EH (cell line): ENCODE measurements around the gene MYO1H.
"Not testable (repeated sequence)": the region's sequence is repeated elsewhere in the genome, so short reads cannot be mapped to it uniquely, and the experiment has no call there.

Source experiments
- DNase-seq: peaks from one replicate; pipeline ENCODE4 v3.0.0-alpha.2; 2015; ENCODE audit warnings: low read depth

MYO1H gene, protein sequence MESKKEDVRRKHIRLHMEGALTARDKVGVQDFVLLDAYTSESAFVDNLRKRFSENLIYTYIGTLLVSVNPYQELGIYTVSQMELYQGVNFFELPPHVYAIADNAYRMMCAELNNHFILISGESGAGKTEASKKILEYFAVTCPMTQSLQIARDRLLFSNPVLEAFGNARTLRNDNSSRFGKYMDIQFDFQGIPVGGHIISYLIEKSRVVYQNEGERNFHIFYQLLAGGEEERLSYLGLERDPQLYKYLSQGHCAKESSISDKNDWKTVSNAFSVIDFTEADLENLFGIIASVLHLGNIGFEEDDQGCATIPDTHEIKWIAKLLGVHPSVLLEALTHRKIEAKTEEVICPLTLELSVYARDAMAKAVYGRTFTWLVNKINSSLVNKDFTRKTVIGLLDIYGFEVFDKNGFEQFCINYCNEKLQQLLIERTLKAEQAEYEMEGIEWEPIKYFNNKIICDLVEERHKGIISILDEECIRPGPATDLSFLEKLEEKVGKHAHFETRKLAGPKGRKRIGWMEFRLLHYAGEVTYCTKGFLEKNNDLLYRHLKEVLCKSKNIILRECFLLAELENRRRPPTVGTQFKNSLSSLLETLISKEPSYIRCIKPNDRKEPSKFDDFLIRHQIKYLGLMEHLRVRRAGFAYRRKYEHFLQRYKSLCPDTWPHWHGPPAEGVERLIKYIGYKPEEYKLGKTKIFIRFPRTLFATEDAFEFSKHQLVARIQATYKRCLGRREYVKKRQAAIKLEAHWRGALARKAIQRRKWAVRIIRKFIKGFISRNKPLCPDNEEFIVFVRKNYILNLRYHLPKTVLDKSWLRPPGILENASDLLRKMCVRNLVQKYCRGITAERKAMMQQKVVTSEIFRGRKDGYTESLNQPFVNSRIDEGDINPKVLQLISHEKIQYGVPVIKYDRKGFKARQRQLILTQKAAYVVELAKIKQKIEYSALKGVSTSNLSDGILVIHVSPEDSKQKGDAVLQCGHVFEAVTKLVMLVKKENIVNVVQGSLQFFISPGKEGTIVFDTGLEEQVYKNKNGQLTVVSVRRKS

GRCh38 chr12:109347589-109347988 is at the start of gene MYO1H:
TSS of gene MYO1H (plus strand) at chr12:109347900. CDS start at chr12:109347961, 61 bp downstream.
- no peak for DNase-seq

DNA sequence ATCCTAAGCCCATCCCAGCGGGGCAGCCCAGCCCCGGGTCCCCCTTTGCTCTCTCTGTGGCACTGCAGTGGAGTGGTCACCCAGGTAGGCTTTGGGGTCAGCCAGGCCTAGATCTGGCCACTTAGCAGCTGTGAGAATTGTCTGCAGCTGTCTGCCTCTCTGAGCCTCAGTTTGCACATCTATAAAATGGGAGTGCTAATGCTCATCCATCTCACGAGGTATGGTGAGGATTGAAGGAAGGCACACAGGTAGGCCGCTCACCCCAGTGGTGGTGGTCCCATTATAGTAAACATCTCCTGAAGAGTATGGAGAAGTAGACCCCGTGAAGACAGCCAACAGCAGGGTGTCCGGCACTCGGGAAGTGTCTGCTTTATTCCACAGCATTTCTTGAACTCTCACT is 47.9 kb upstream of the MYO1H start:
- DNase-seq: no peak

DNA sequence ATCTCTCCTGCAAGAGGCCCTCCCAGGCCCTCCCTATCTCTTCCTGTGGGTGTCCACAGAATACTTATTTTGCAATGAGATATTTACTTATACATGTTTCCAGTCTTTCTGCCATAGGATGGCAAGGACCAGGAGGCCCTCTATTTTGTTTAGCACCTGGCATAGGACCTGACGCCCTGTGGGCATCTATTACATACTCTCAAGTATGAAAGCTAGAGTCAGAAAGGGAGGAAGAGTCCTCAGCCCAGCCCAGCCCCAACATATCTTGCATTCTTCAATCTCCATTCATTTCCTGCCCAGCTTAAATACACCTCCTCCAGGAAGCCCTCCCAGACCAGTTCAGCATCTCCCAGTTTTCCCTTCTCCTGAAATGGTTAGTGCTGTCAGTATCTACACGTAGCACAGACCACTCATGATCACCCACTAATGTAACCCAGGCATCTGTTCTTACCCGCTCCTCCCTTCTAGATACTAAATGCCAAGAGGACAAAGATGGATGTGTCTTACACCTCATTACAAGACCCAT is 46.0 kb upstream of the MYO1H start:
- no peak for DNase-seq

DNA sequence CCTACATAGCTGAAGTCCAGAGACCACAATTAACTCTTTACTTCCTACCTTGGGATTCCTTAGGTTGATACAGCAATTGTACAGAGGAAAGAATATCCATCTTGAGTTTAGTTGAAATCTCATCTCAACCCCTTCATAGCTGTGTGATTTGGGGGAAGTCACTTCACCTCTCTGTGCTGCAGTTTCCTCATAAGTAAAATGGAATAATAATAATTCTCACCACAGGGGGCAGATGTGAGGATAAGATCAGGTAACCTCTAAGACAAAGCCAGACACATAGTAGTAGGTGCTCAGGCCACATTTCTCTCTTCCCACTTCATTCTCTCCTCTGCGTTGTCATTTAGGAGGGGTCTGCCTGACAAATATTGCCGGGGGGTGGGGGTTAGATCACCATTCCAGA is 45.3 kb upstream of the MYO1H start:
- DNase-seq: no peak

DNA sequence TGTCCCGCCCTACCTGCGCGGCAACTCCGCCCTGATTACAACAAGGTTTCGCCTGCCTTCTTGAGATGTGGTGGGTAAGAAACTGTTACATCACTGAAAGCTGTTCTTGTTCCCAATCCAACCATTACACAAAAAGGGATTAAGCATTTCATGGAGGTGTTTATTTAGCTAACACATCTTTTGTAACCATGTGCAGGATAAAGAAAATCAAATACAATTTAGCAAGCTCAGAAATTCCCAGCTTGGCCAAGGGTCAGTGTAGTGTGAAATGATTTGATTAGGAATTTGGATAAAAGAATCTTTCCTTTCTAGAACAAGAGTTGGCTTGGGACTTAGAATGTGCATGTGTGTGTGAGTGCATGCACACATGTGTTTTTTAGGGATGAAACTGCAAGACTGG is 44.9 kb upstream of the MYO1H start:
- DNase-seq: no peak

GRCh38 chr12:109304485-109304884 is 43.2 kb upstream of the MYO1H start:
- no peak for DNase-seq

- no peak for DNase-seq
Observed at GRCh38 chr12:109305547-109305946, 42.2 kb upstream of the MYO1H start.

DNA sequence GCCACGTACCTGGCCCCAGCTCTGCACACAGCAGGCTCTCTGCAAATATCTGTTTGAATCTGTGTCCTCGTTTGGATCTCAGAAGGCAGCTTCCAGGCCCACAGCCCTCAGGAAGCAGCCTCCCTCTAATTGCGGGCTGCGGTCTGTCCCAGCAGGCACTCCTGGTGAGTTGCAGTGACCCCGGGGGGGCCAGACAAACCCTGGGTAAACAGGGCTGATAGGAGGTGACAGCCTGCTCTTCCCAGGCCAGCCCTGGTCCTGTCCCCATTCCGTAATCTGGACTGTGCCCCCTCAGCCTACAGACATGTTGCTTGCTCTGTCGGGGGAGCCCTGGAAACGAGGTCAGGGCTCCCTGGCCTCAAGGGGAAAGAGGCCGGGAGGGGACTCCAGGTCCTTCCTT is 40.6 kb upstream of the MYO1H start:
- DNase-seq: no peak

DNA sequence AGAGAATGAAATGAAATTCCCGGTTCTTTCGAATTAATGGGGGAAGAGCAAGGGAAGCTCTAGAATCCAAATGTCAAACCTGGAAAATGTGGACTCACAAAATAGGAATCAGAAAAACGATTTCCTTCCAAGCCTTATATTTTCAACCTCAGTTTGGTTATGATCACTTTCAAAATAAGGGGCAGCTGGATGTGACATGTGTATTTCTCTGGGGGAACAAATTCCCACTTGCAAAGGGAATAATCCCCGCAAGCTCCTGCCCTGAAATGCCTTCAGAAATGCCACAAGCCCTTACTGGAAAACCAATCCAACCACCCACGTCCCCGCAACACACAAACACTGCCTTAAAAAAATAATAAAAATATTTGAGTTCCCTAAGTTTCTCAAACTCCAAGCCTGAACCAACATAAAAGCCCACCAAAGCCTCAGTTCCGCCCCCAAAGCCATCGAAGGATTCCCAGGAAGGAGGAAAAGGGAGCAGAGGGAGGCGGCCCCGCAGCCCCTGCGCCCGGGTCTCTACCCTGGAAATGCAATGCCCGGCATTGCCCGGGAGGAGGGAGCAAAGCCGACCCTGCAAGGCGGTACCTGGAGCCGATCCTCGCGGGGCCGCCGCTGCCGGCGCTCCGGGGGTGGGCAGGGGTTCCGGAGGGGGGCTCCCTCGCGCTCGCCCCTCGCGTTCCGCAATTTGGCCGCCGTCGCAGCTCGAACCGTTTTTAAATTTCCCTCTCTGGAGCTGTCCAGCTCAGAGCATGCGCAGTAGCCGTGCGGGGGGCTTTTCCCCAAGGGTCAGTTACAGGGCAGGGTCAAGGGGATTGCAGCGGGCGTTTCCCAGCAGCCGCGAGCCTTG is 38.9 kb upstream of the MYO1H start, which contains the start of gene FOXN4:
FOXN4 (minus strand) TSS at position 751 of the 847 bp plus-strand sequence. CDS start 963 bp downstream, outside the sequence.
- no peak for DNase-seq

DNA sequence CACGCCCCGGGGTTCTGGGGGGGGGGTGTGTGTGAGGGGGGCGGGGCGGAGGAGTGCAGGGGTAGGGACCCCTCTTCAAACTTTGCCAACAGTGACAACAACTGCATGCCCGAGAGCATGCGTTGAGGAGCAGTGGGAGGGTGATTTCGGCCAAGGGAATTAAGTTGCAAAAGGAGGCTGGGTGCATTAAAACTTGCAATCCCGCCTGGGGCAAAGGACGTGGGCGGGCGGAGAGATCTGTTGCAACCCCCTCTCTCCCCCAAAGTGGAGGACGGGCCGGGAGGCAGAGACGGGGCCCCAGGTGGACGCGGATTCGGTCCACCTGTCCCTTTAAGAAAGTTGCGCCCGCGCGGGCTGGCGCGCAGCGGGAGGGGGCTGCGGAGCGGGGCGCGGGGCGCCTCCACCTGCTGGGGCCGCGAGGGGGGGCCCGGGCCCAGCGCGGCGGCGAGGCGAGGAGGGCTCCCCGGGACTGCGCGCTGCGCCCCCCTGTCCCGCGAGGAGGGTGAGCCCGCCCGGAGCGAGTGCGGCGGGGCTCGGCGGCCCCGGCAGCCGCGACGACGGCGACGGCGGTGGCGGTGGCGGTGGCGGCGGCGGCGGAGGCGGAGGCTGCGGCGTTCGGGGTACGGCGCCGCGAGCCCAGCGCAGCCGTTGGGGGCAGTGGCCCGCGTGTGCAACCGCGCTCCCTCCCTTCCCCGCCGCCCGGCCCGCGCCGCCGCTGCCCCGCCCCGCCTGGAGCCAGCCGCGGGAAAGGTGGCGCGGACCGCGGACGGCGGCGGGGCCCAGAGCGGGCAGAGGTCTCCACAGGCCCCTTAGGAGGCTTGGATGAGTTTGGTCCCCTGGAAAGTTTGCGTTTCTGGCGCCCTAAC is 38.1 kb upstream of the MYO1H start:
- no peak for DNase-seq

GRCh38 chr12:109310247-109311125 is 37.2 kb upstream of the MYO1H start:
- no peak for DNase-seq

- not testable (repeated sequence) for DNase-seq
Observed at GRCh38 chr12:109321294-109321693, 26.4 kb upstream of the MYO1H start.

- no peak for DNase-seq
Observed at GRCh38 chr12:109329003-109329402, 18.7 kb upstream of the MYO1H start.

DNA sequence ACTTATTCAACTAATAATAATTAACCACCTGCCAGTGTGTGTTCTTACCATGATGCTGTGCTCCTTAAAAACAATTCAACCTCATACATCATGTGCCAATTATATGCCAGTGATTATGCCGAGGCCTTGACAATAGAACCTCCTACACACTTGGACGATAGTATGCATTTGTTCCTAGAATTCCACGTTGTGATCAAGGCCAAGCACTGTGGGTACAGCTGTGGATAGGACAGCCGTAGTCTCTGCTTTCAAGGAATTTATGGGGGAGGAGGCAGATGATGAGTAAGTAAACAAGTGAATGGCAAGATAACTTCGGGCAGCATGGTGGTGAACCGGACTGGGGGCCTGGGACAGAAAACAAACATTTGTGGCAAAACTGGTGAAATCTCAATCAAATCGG is 18.0 kb upstream of the MYO1H start:
- no peak for DNase-seq

- no peak for DNase-seq
Observed at GRCh38 chr12:109330282-109331230, 17.1 kb upstream of the MYO1H start.

GRCh38 chr12:109331301-109331952 is 16.3 kb upstream of the MYO1H start:
- no peak for DNase-seq

GRCh38 chr12:109334887-109335286 is 12.8 kb upstream of the MYO1H start:
- no peak for DNase-seq

GRCh38 chr12:109336593-109336992 is 11.1 kb upstream of the MYO1H start:
- no peak for DNase-seq
